SHP77 treated with DMSO at 0.1 percent for 48 hours (cell line): ENCODE results near the gene GSDMA.
A peak's percentile ranks its signal among the peaks of the same experiment; 100 is the strongest.
"Not testable (repeated sequence)": the region's sequence is repeated elsewhere in the genome, so short reads cannot be mapped to it uniquely, and the experiment has no call there.

Experiments used
- DNase-seq: peaks from one replicate; lab custom pipeline; 2025; lab: John Stamatoyannopoulos, UW

GSDMA gene

GRCh38 chr17:39996800-39997199, 34.0 kb downstream of the GSDMA start:
- DNase-seq: no peak

GRCh38 chr17:39997543-39997942, 34.7 kb downstream of the GSDMA start:
- DNase-seq: no peak

- no peak for DNase-seq
Measured at GRCh38 chr17:39999067-39999466, 36.3 kb downstream of the GSDMA start.

- no peak for DNase-seq
Measured at GRCh38 chr17:40000161-40000560, 37.4 kb downstream of the GSDMA start.

- DNase-seq: not testable (repeated sequence)
Measured at GRCh38 chr17:40001335-40001734, 38.5 kb downstream of the GSDMA start.

- DNase-seq: no peak
Measured at GRCh38 chr17:40004072-40004471, 41.3 kb downstream of the GSDMA start.

GRCh38 chr17:40004712-40005111, 41.9 kb downstream of the GSDMA start:
- DNase-seq: no peak

GRCh38 chr17:40005520-40005919, 42.7 kb downstream of the GSDMA start:
- DNase-seq: no peak

GRCh38 chr17:40010946-40011500, 48.2 kb downstream of the GSDMA start:
- not testable (repeated sequence) for DNase-seq

- not testable (repeated sequence) for DNase-seq
Measured at GRCh38 chr17:40012017-40012647, 49.3 kb downstream of the GSDMA start.

GRCh38 chr17:40014375-40014980, 51.7 kb downstream of the GSDMA start:
- DNase-seq: no peak

- peak; percentile 17 for DNase-seq
Measured at GRCh38 chr17:40015005-40015997, 52.5 kb downstream of the GSDMA start, which contains the start of gene CSF3. Gene CSF3 (plus strand): TSS chr17:40015440. CDS start chr17:40015475, 35 bp downstream.

- no peak for DNase-seq
Measured at GRCh38 chr17:40015998-40016985, 53.5 kb downstream of the GSDMA start.

- no peak for DNase-seq
Measured at GRCh38 chr17:40017422-40018080, 54.7 kb downstream of the GSDMA start.

GRCh38 chr17:40018211-40019121, 55.7 kb downstream of the GSDMA start:
- no peak for DNase-seq

- DNase-seq: no peak
Measured at GRCh38 chr17:40019140-40019991, 56.6 kb downstream of the GSDMA start.

- DNase-seq: no peak
Measured at GRCh38 chr17:40020146-40020545, 57.3 kb downstream of the GSDMA start.

- no peak for DNase-seq
Measured at GRCh38 chr17:40021451-40021971, 58.7 kb downstream of the GSDMA start.
